GM12878 (cell line): Measurements from ENCODE around the gene EBP. TPM values are rescaled to one million over a fixed set of nuclear protein-coding genes. Genes with fewer than 3 reads are reported as not detected.

Experiments
- ATAC-seq: fragments of 200-7000 bp; cut with Tn5 transposase; 3 replicates; pipeline ENCODE4 v1.9.1; 2020; ENCODE audit warnings: mild to moderate bottlenecking, moderate library complexity
- BruUV-seq: library from RNA; stranded (reverse); fragments of 400-500 nt; replicated peaks from 2 replicates; lab custom pipeline; 2021; lab: Mats Ljungman, UMichigan
- CTCF ChIA-PET: fragments of 300-600 bp; sonication (Branson Sonifier 250); formaldehyde crosslinking; extraction: SDS; loops from one replicate; lab custom pipeline; 2021; ENCODE audit warnings: inconsistent platforms; lab: Yijun Ruan, JAX
- POLR2A ChIA-PET: fragments of 350-600 bp; formaldehyde crosslinking; extraction: SDS; loops from one replicate; lab custom pipeline; 2021; ENCODE audit warnings: inconsistent platforms; lab: Charles Lee
- RAD21 ChIA-PET: fragments of 300-600 bp; sonication (Branson Sonifier 250); formaldehyde crosslinking; loops from one replicate; lab custom pipeline; 2023; ENCODE audit warnings: antibody characterized with exemption; ENCODE audit not compliant: unreplicated experiment; lab: Charles Lee
- SMC1A ChIA-PET: fragments of 300-600 bp; sonication (Branson Sonifier 250); formaldehyde crosslinking; loops from one replicate; lab custom pipeline; 2023; ENCODE audit not compliant: unreplicated experiment, uncharacterized antibody; lab: Charles Lee
- DNase-seq: peaks from one replicate; pipeline ENCODE4 v3.0.0-alpha.2; 2011; ENCODE audit warnings: low read depth, low spot score
- FAIRE-seq: peaks from 3 replicates; lab custom pipeline; 2011; peaks lifted over from hg19 to GRCh38; lab: Jason Lieb, UNC
- H2AFZ ChIP-seq: 2 replicates; pipeline ENCODE4 v1.6.0; 2011; ENCODE audit warnings: low read depth, low read length, control low read depth; ENCODE audit not compliant: control insufficient read depth
- H3K27ac ChIP-seq: 2 replicates; pipeline ENCODE4 v1.5.1; 2011; ENCODE audit warnings: control low read depth; ENCODE audit not compliant: control insufficient read depth, insufficient read depth
- H3K27me3 ChIP-seq, 2 experiments: replicated peaks in 1 of 2; 2 replicates each; pipeline versions ENCODE4 v1.6.0 to v1.6.1; 2011; ENCODE audit warnings: low read length in 1 of 2; ENCODE audit not compliant: control insufficient read depth in 2 of 2, insufficient read depth in 2 of 2
- H3K36me3 ChIP-seq, 2 experiments: 2 replicates each; pipeline ENCODE4 v1.5.1; 2011; ENCODE audit warnings: low read length in 1 of 2; ENCODE audit not compliant: control insufficient read depth in 2 of 2, insufficient read depth in 2 of 2
- H3K4me1 ChIP-seq: 2 replicates; pipeline ENCODE4 v1.6.1; 2011; ENCODE audit warnings: mild to moderate bottlenecking, low read length, moderate library complexity, mixed read lengths; ENCODE audit not compliant: control insufficient read depth, insufficient read depth
- H3K4me2 ChIP-seq: 2 replicates; pipeline ENCODE4 v1.6.0; 2011; ENCODE audit warnings: control low read depth; ENCODE audit not compliant: control insufficient read depth, insufficient read depth
- H3K4me3 ChIP-seq: fragments of 200-600 bp; sonication (generic); 2 replicates; pipeline ENCODE4 v1.5.1; 2016
- H3K79me2 ChIP-seq: 2 replicates; pipeline ENCODE4 v1.6.0; 2011; ENCODE audit warnings: low read length; ENCODE audit not compliant: control insufficient read depth, insufficient read depth
- H3K9ac ChIP-seq: 2 replicates; pipeline ENCODE4 v1.8.0; 2011; ENCODE audit warnings: low read length, control low read depth, mixed read lengths; ENCODE audit not compliant: control insufficient read depth, insufficient read depth
- H3K9me3 ChIP-seq: replicated peaks from 3 replicates; pipeline ENCODE4 v1.5.1; 2011; ENCODE audit warnings: mild to moderate bottlenecking, low read length; ENCODE audit not compliant: control insufficient read depth, insufficient read depth
- H4K20me1 ChIP-seq: 2 replicates; pipeline ENCODE4 v1.6.0; 2011; ENCODE audit not compliant: control insufficient read depth, insufficient read depth
- CBX3 ChIP-seq: fragments of 200-600 bp; sonication (generic); IDR thresholded peaks from 2 replicates; pipeline ENCODE4 v1.6.1; 2016; ENCODE audit warnings: low read depth, borderline replicate concordance
- DPF2 ChIP-seq: fragments of 450-650 bp; IDR thresholded peaks from 2 replicates; pipeline ENCODE4 v1.6.1; 2017; ENCODE audit warnings: mild to moderate bottlenecking
- FOXK2 ChIP-seq: fragments of 450-650 bp; IDR thresholded peaks from 2 replicates; pipeline ENCODE4 v1.6.1; 2017; ENCODE audit warnings: mild to moderate bottlenecking, moderate library complexity
- HCFC1 ChIP-seq: fragments of 150-350 bp; IDR thresholded peaks from 2 replicates; pipeline ENCODE4 v1.6.1; 2014; ENCODE audit warnings: low read length
- NFXL1 ChIP-seq: fragments of 450-650 bp; IDR thresholded peaks from 2 replicates; pipeline ENCODE4 v1.6.1; 2017; ENCODE audit warnings: antibody characterized with exemption, mild to moderate bottlenecking, borderline replicate concordance
- NR2F1 ChIP-seq: fragments of 450-650 bp; conservative IDR thresholded peaks from 2 replicates; pipeline ENCODE4 v1.6.1; 2017; ENCODE audit warnings: mild to moderate bottlenecking
- PAX8 ChIP-seq: fragments of 450-650 bp; IDR thresholded peaks from 2 replicates; pipeline ENCODE4 v1.6.1; 2017; ENCODE audit warnings: mild to moderate bottlenecking, moderate library complexity
- POLR2AphosphoS5 ChIP-seq: IDR thresholded peaks from 2 replicates; pipeline ENCODE4 v1.6.1; 2011; ENCODE audit warnings: mild to moderate bottlenecking, low read length, inconsistent platforms
- SREBF1 ChIP-seq: IDR thresholded peaks from 2 replicates; pipeline ENCODE4 v1.6.1; 2012; ENCODE audit warnings: mild to moderate bottlenecking, low read length
- STAT1 ChIP-seq: fragments of 450-650 bp; conservative IDR thresholded peaks from 2 replicates; pipeline ENCODE4 v1.6.1; 2014; ENCODE audit warnings: antibody characterized with exemption, mild to moderate bottlenecking
- SUZ12 ChIP-seq: fragments of 200-600 bp; sonication (generic); IDR thresholded peaks from one replicate; pipeline ENCODE4 v1.6.1; 2018; ENCODE audit warnings: antibody characterized with exemption, mild to moderate bottlenecking; ENCODE audit not compliant: unreplicated experiment
- TARDBP ChIP-seq: IDR thresholded peaks from 2 replicates; pipeline ENCODE4 v1.6.1; 2016; ENCODE audit warnings: borderline replicate concordance
- WRNIP1 ChIP-seq: IDR thresholded peaks from 2 replicates; pipeline ENCODE4 v1.6.1; 2011; ENCODE audit warnings: low read depth, low read length, improper control_type of control experiment, borderline replicate concordance
- ZNF207 ChIP-seq: fragments of 450-650 bp; IDR thresholded peaks from 2 replicates; pipeline ENCODE4 v1.6.1; 2014; ENCODE audit warnings: antibody characterized with exemption, mild to moderate bottlenecking, borderline replicate concordance
- ZNF274 ChIP-seq: IDR thresholded peaks from one replicate; pipeline ENCODE4 v1.8.0; 2011; ENCODE audit not compliant: insufficient read length, insufficient read depth
- ZNF622 ChIP-seq: fragments of 450-650 bp; IDR thresholded peaks from 2 replicates; pipeline ENCODE4 v1.6.1; 2017; ENCODE audit warnings: mild to moderate bottlenecking, inconsistent platforms
- WGBS: methylation state at CpG from one replicate; pipeline ENCODE4 v1.1.6; 2016; ENCODE audit warnings: low lambda C conversion rate; ENCODE audit not compliant: insufficient replicate concordance, insufficient coverage; ENCODE audit errors: missing lambda C conversion rate; 5-methylcytosine and 5-hydroxymethylcytosine counted together
- in situ Hi-C: fragments of 300-500 bp; cut with MboI; formaldehyde crosslinking; loops from 9 replicates; pipeline ENCODE4 v1.14.3; 2018; ENCODE audit warnings: mixed read lengths
- intact Hi-C: fragments of 100-400 bp; cut with micrococcal nuclease; formaldehyde crosslinking; loops from one replicate; pipeline ENCODE4 v1.14.2; 2022; ENCODE audit not compliant: unreplicated experiment
- polyA plus RNA-seq, 11 experiments: library from polyadenylated mRNA; depleted of rRNA in 4 of 11; unstranded in 6 of 11; stranded (reverse) in 5 of 11; fragments of >200 nt; fragmentation: Nextera tagmentation in 4 of 11; fragmentation: Illumina TruSeq in 1 of 11; extraction: Ambion mirVana in 4 of 11; extraction: Trizol in 1 of 11; gene quantifications; 1 replicate in 1 of 11; 2 replicates in 10 of 11; pipeline versions ENCODE4 v1.2.1 to v1.2.3, GENCODE V29; 2011 to 2016; ENCODE audit warnings: inconsistent platforms in 2 of 11, missing spikeins in 2 of 11, low read depth in 1 of 11
- total RNA-seq, 4 experiments: library from RNA; depleted of rRNA in 3 of 4; stranded (reverse); fragments of >200 nt in 3 of 4; fragmentation: Illumina TruSeq in 1 of 4; extraction: Trizol in 1 of 4; gene quantifications; 2 replicates each; pipeline versions ENCODE4 v1.2.1 to v1.2.3, GENCODE V29; 2013 to 2021

Gene EBP
- total and polyA plus RNA-seq, 10 of the 15 experiments (the other 5 are each of a cell fraction or from before 2014, with no cell fraction given): 125 to 628 (median 180) TPM

- Histone ChIP-seq H3K9me3 (no peaks in the 10 kb centered on the region), H3K27me3 (no peaks in the 10 kb centered on the region), H4K20me1 (no peaks in the 10 kb centered on the region), H3K79me2 (peaks cover 26% of the 10 kb centered on the region), H3K4me3 (no peak overlapping the region), H2AFZ (no peak overlapping the region), H3K4me2 (no peak overlapping the region), H3K36me3 (peaks cover 0 to 2% of the 10 kb centered on the region in 2 experiments; a peak in 2 of 4 replicates), H3K9ac (no peak overlapping the region), H3K4me1 (no peaks in the 10 kb centered on the region), H3K27ac (no peak overlapping the region)
- in situ Hi-C loops: no loop called here
- 35% methylated on average over 3 of the region's 3 CpGs for WGBS
- ATAC-seq (no peak), DNase-seq (no peak), FAIRE-seq (no peak)
- TF ChIP-seq ZNF207 (no peak), STAT1 (no peak), POLR2AphosphoS5 (no peak), NR2F1 (no peak), FOXK2 (no peak), WRNIP1 (no peak), SREBF1 (no peak), ZNF274 (no peak), SUZ12 (no peak), DPF2 (no peak), CBX3 (no peak), PAX8 (no peak), ZNF622 (no peak), NFXL1 (no peak), TARDBP (no peak), HCFC1 (no peak)
- POLR2A ChIA-PET: no interaction called here
- no TSS peak for BruUV-seq
- CTCF ChIA-PET: no interaction called here
- RAD21 ChIA-PET: no interaction called here
- intact Hi-C loops: no loop called here
- SMC1A ChIA-PET: no interaction called here
Observed at GRCh38 chrX:48480583-48480982, 41.0 kb upstream of the EBP start.
